Measurements from ENCODE around the gene KLK10.

Gene KLK10

DNA sequence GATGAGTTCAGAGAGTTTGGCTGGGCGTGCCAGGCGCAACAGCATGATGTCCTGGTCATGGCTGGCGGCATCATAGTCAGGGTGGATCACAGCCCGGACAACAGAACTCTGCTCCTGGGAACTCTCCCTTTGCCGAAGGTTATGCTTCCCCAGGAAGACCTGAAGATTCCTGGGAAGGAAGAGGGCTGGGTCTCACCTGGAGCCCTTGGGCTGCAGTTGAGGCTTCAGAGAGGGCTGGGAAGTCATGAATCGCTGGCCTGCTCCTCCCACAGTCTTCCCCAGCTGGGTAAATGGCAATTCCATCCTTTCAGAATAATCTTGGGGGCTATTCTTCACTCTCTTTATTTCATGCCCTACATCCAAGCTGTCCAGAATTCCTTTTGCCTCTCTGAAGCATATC is 56.1 kb downstream of the KLK10 start:
- DNase-seq = no peak

Measured in DMS79 (cell line).